IMR-90 (cell line): ENCODE results near the gene TACR2.

Source experiments
- CEBPB ChIP-seq: IDR thresholded peaks from 2 replicates; pipeline ENCODE4 v1.6.1; 2012; ENCODE audit warnings: low read depth, low read length, improper control_type of control experiment
- MXI1 ChIP-seq: IDR thresholded peaks from 2 replicates; pipeline ENCODE4 v1.6.1; 2012; ENCODE audit warnings: low read depth, mild to moderate bottlenecking, low read length, moderate library complexity, borderline replicate concordance
- POLR2A ChIP-seq: IDR thresholded peaks from 2 replicates; pipeline ENCODE4 v1.6.1; 2012; ENCODE audit warnings: mild to moderate bottlenecking, low read depth, low read length
- RAD21 ChIP-seq: IDR thresholded peaks from 2 replicates; pipeline ENCODE4 v1.6.1; 2012; ENCODE audit warnings: low read length, improper control_type of control experiment
- RFX5 ChIP-seq: IDR thresholded peaks from 2 replicates; pipeline ENCODE4 v1.8.0; 2012; ENCODE audit warnings: low read depth, mild to moderate bottlenecking, low read length, moderate library complexity
- TF ChIP-seq, protein P1 (sequence below): conservative IDR thresholded peaks from 2 replicates; pipeline ENCODE4 v1.5.1; 2012; ENCODE audit warnings: mild to moderate bottlenecking, low read depth, low read length, improper control_type of control experiment

DNA sequence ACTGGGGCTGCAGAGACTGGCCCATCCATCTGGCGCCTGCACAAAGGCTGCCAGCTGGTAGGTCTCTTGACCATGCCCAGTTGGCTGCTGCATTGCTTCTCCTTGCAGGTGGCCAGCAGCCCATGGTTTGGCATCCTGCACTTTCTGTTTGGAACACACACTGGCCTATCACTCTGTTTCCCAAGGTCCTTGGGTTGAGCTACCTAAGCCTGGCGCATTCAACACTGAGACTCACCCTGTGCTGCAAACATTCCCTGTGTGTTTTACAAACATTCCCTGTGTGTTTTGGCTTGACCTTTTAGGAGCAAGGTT, 55.5 kb downstream of the TACR2 start:
- no peak for TF ChIP-seq RAD21
- TF ChIP-seq, protein P1, sequence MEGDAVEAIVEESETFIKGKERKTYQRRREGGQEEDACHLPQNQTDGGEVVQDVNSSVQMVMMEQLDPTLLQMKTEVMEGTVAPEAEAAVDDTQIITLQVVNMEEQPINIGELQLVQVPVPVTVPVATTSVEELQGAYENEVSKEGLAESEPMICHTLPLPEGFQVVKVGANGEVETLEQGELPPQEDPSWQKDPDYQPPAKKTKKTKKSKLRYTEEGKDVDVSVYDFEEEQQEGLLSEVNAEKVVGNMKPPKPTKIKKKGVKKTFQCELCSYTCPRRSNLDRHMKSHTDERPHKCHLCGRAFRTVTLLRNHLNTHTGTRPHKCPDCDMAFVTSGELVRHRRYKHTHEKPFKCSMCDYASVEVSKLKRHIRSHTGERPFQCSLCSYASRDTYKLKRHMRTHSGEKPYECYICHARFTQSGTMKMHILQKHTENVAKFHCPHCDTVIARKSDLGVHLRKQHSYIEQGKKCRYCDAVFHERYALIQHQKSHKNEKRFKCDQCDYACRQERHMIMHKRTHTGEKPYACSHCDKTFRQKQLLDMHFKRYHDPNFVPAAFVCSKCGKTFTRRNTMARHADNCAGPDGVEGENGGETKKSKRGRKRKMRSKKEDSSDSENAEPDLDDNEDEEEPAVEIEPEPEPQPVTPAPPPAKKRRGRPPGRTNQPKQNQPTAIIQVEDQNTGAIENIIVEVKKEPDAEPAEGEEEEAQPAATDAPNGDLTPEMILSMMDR, result no peak
- TF ChIP-seq RFX5, result no peak
- TF ChIP-seq CEBPB, result no peak
- no peak for TF ChIP-seq MXI1
- TF ChIP-seq POLR2A, result no peak
